LNCaP clone FGC (cell line): ENCODE measurements around the gene COL1A2.

Experiments used
- DNase-seq: peaks from one replicate; pipeline ENCODE4 v3.0.0-alpha.2; 2011; ENCODE audit warnings: low read depth
- H3K4me3 ChIP-seq: 2 replicates; pipeline ENCODE4 v1.5.1; 2011; ENCODE audit warnings: mild to moderate bottlenecking, low read depth, low read length, control low read depth
- TF ChIP-seq, protein P1 (sequence below): IDR thresholded peaks from 2 replicates; pipeline ENCODE4 v1.5.1; 2012; ENCODE audit warnings: mild to moderate bottlenecking; ENCODE audit not compliant: control insufficient read depth, insufficient read depth; ENCODE audit errors: extremely low read depth

The COL1A2 gene

DNA sequence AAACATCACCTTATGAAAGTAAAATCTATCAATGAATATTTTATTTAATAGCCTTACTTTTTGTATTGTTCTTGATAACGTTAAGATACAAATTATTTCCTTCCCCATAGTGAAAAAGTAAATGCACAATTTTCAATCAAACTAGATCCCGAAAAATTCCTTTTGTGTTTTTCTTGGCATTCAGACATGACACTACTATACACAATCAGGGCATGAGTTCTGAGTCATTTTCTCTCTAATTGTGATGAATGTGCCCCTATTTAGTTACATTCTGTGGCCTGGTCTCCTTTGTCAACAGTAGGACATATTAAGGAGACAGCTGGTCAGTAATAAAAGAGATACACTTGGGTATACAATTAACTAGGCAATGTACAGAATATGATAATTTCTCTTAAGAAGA is 19.8 kb downstream of the COL1A2 start:
- DNase-seq, result no peak
- TF ChIP-seq, protein P1, sequence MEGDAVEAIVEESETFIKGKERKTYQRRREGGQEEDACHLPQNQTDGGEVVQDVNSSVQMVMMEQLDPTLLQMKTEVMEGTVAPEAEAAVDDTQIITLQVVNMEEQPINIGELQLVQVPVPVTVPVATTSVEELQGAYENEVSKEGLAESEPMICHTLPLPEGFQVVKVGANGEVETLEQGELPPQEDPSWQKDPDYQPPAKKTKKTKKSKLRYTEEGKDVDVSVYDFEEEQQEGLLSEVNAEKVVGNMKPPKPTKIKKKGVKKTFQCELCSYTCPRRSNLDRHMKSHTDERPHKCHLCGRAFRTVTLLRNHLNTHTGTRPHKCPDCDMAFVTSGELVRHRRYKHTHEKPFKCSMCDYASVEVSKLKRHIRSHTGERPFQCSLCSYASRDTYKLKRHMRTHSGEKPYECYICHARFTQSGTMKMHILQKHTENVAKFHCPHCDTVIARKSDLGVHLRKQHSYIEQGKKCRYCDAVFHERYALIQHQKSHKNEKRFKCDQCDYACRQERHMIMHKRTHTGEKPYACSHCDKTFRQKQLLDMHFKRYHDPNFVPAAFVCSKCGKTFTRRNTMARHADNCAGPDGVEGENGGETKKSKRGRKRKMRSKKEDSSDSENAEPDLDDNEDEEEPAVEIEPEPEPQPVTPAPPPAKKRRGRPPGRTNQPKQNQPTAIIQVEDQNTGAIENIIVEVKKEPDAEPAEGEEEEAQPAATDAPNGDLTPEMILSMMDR, result no peak
- no peak overlapping the region for H3K4me3 ChIP-seq

DNA sequence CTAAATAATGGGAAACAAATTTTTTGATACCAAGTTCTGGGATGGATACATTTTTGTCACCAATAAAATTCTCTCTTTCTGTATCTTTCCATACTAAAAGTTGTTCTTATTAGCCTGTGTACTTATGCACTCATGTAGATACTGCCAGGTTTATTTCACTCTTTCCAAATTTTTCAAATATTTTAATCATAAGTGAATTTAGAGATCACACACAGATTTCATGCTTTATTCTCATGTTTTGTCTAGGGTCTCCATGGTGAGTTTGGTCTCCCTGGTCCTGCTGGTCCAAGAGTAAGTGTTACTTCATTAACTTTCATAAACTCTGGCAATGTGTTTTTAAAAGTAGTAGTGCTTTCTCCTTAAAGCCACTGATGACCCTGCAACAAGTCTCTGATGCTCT is 20.3 kb downstream of the COL1A2 start:
- H3K4me3 ChIP-seq, result no peak overlapping the region

DNA sequence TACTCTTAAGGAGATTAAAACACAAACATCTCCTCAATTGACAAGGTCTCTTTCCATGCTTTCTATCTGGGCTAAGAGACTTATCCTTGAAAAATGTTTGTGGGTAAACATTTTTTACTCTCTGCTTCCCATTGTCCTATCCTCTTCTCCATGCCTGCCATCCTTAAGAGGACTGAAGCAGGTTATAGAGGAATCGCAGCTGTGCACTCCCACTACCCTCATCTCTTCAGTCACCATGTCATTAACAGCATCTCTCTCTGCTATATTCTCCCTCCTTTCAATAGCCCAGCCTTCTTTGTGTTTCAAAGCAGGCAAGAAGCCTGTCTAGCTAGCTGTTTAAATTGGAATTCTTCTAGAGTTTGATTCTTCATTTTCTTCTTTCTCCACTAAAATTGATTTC is 22.6 kb downstream of the COL1A2 start:
- TF ChIP-seq, protein P1, result no peak
- H3K4me3 ChIP-seq, result no peak overlapping the region
- DNase-seq, result no peak

More for the DNA sequence above, 20.3 kb downstream of the COL1A2 start:
- TF ChIP-seq, protein P1, result no peak
- no peak for DNase-seq

DNA sequence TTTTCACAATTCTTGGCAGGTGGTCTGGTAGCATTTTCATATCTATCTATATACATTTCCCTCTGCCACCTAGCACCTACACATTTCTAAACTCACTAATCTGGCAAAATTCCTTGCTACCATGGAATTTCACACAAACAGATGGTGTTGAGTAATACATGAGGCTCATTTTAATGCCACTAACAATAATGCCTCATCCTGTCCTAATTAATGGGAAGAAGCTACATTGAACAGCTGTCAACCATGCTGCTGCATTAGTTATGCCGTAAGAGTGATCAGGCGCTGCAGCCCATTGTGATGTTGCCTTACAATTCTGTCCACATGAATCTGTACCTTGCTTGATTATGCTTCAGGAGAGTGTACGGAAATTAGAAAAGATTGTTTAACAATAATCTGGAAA is 23.2 kb downstream of the COL1A2 start:
- TF ChIP-seq, protein P1, result no peak
- H3K4me3 ChIP-seq, result no peak overlapping the region
- no peak for DNase-seq

DNA sequence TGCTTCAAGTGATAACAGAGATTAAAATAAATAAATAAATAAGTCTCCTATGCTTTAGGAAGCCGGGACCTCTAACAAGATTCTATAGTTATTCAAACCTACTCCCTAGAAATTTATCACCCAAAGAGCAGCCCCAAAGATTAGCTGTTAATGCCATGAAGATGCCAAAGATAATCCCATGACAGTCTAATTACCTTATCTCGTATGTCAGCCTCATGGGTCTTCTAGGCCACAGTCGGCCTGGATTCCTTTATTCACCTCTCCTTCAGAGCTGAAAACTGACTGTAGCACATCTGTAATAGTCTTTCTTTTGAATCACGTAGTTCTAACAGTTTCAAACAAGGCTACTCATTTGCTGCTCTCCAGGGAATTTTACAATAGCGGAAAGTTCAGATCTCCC is 24.2 kb downstream of the COL1A2 start:
- H3K4me3 ChIP-seq, result no peak overlapping the region
- no peak for DNase-seq
- TF ChIP-seq, protein P1, result no peak

DNA sequence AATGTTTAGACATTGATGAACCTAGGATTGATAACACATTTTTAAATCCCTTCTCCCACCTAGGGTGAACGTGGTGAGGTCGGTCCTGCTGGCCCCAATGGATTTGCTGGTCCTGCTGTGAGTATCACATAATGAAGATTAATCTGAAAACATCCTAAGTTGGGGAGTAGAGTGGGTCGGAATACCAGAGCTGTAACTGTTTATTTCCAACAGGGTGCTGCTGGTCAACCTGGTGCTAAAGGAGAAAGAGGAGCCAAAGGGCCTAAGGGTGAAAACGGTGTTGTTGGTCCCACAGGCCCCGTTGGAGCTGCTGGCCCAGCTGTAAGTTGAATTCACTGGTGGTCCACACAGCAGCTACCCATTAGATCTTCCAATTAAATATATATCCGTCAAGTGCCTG is 25.6 kb downstream of the COL1A2 start:
- TF ChIP-seq, protein P1, result no peak
- DNase-seq, result no peak
- H3K4me3 ChIP-seq, result no peak overlapping the region

DNA sequence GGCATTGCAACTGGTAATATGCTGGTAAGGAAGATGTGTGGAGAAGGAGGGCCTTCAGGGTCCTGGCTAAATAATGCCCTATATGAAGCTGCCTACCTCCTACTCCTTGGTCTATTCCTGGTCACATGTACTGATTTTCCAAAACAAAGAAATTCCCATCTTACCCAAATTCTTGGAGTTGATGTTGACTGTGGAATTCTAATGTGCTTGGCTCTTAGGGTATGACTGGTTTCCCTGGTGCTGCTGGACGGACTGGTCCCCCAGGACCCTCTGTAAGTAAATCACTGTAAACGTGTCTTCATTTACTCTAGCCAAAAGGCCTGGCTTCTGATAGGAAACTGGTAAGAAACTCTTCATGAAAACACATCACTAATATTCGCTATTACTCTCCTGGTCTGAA is 27.0 kb downstream of the COL1A2 start:
- no peak for DNase-seq
- H3K4me3 ChIP-seq, result no peak overlapping the region
- TF ChIP-seq, protein P1, result no peak
